HG03045 (cell line): ENCODE results near the gene WASF2.

Experiments
- ATAC-seq: cut with Tn5 transposase; IDR thresholded peaks from one replicate; pipeline ENCODE4 v1.9.1; 2021; ENCODE audit warnings: mild to moderate bottlenecking, moderate library complexity; ENCODE audit not compliant: unreplicated experiment

The WASF2 gene

DNA sequence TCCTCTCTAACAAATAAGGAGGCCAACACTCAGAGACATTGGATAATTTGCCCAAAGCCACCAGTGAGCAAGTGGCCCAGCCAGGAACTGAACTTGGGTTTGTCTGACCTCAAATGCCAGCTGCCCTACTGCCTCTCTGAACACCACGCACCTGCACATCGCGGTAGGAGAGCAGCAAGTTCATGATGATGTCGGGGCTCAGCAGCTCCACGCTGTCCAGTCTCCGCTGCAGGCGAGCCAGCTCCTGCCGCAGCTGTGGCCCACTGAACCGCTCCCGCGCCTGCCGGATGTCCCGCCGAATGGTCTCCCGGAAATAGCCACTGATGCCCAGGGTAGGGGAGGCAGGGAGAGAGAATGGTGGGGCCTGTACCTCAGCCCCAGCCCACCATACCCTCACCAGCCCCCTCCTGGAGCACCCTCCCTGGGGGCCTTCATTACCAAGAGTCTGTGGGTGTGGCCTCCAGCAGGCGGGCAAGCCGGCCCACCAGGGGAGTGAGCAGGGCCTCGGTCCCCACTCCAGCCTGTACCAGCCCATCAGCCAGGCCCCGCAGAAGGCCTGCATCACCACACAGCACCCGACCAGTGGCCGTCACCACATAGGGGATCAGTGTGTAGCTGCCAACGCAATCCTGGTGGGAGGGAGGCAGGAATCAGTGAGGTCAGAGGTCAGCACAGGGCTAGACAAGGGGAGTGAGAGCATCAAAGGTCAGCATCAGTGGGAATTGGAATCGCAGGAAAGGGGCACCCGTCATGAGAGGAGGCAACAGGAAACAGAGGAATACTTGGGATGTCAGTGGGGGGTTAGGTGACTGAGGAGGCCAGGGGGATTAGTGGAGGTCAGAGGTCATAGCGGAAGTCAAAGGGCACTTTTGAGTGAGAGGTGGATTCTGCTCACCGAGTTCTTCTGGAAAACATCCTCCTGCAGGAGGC, 125.9 kb downstream of the WASF2 start:
- ATAC-seq = no peak

DNA sequence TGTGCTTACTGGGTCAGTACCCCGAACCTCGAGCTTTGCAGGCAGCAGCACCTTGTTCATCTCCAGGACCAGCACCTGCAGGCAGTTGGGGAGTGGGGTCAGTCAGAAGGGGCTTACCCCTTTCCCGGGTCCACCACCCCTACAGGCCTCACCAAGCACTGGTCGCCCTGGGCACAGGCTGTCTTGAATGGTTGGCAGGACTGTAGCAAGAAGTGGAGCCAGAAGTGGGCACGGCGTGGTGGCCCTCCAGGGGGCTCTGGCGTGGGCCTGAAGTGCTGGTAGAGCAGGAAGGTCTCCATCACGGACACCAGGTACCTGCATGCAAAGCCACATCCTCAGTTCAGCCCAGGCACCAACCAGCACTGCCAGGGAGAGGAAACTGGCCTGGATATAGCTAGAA, 128.4 kb downstream of the WASF2 start:
- ATAC-seq = no peak

DNA sequence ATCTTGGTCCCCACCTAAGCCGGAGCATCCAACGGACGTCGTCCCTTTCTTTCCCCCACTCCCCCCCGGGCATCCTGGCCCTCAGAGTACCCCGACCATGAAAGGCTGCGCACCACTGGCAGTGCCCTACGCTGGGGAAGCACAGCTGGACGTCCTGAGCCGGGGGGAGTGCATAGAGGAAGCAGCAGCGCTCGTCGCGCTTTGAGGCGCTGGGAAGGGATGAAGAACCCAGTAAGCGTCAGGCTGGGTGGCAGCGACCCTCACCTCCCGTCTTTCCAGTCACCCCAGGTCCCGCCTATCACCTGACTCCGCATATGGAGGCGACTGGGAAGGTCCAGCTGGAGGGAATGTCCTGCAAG, 128.9 kb downstream of the WASF2 start:
- ATAC-seq = no peak

DNA sequence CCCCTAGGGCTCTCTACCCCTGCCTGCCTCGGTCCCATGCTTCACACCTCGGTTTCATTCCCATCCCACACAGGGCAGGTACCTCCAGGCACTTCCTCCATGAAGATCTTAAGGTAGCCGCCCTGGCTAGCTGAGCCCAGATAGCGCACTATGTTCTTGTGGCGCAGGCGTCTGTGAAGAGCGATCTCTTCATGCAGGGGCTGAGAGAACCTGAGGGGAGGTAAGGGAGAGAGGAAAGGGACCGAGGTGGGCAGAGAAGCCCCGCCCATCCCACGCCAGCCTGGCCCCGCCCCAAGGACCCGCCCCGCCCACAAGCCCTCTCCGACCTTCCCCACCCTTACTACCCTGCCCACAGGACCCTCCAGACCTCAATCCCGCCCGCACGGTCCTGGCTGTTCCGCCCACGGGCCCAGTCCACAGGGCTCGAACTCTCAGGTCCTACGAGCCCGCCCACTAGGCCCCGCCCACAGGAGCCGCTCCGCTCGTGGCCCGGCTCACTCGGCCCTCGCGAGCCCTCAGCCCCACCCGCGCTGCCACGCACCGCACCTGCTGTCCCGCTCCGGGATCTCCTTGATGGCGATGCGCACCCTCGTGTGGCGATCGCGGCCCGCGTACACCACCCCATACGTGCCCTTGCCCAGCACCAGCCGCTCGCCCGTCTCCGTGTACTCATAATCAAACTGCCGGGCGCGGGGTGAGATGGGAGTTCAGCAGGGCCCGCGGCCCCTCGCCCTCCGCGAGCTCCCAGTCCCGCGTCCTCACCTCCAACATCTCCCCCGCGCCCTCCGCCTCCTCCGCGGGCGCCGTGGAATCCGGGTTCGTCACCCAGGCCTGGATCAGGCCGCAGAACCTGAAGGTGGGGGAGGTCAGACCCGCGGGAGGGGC, 129.6 kb downstream of the WASF2 start:
- no peak for ATAC-seq

DNA sequence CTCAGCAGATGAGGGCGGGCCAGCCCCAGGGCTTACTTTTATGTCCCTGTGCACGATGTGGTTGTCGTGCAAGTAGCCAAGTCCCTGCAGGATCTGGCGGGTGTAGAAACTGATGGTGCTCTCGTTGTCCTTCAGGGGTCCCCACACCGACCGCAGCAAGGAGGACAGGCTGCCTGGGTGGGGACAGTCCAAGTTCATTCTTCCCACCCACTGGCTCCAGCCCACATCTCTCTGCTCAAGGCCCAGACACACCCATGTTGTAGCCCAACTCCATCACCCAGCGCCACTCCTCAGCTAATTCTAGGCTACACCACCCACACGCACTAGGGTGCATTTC, 130.2 kb downstream of the WASF2 start:
- no peak for ATAC-seq

DNA sequence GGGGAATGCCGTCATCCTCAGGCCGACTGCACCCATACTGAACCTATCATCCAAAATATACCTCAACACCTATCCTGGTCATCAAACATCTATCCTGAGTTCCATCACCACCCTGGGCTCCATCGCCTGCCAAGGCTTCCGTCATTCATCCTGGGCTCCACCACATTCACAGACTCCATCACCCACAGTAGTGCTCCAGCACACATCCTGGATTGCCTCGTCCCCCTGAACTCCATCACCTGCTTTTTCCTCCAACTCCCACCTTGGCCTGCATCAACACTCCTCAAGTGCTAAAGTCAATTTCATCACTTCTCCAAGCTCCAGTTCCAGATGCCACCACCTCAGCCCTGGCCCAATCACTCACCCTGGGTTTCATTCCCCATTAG, 131.0 kb downstream of the WASF2 start:
- no peak for ATAC-seq

DNA sequence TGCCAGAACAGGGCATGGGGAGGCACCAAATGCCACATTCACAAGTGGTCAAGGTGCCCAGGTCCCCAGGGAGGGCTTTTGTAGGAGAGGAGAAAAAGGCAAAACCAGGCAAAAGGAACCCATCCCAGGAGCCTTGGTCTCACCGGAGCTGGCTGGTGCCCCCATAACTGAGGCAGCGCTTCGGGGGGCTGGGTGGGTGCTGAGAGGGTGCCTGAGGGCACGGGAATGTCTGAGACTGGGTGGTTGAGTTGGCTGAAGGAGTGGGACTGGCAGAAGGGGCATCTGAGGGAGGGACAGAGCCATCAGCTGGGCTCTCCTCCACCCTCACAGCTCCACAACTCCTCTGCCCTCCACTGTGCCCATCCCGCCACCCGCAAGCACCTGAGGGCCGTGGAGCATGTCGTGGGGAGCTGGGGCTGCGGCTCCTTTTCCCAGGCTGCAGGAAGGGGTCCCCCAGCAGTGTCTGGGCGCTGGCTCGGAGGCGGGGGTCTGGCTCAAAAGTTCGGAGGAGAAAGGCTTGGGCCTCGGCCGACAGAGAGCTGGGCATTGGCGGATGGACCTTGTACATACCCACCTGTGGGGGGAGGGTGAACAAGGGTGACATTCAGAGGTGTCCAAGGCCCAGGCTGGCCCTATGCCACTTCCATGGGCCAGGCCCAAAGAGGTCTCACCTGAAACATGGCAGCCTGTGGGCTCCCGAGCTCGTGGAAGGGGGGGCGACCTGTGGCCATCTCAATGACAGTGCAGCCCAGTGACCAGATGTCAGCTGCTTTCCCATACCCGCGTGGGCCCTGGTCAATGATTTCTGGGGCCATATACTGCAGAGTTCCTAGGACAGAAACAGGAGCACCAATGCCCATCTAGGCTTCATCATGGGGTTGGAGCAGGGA, 131.7 kb downstream of the WASF2 start:
- no peak for ATAC-seq

DNA sequence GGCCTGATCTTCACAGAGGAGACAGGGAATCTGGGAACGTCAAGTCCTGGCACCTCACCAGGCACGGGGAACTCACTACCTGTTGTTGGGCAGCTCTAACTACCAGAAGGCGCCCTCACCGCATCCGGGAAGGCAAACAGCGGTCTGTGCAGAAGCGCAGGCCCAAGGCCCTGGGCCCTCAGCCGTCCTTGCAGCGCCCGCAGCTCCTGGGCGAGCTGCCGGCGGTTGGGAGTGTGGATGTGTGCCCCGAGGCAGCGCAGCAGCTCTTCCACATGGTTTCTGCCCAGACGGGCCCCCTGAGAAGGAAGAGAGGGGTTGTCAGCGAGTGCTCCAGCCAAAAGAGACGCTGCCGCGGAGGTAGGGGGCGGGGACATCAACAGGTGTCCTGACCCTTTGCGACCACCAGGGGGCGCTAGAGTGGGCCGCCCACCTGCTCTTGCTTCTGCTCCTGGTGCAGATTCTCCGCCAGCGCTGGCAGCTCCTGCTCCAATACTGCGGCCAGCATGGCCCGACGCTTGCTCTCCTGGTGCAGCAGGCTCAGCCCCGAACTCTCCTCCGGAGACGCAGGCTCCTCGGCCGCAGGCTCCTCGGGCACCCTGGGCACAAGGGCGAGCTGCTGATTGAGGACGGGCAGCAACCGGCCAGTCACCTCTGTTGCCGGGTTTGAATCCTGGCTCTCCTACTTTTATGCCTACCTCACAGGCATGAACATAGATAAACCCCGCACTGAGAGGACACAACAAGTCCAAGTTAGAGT, 132.5 kb downstream of the WASF2 start:
- ATAC-seq = no peak

DNA sequence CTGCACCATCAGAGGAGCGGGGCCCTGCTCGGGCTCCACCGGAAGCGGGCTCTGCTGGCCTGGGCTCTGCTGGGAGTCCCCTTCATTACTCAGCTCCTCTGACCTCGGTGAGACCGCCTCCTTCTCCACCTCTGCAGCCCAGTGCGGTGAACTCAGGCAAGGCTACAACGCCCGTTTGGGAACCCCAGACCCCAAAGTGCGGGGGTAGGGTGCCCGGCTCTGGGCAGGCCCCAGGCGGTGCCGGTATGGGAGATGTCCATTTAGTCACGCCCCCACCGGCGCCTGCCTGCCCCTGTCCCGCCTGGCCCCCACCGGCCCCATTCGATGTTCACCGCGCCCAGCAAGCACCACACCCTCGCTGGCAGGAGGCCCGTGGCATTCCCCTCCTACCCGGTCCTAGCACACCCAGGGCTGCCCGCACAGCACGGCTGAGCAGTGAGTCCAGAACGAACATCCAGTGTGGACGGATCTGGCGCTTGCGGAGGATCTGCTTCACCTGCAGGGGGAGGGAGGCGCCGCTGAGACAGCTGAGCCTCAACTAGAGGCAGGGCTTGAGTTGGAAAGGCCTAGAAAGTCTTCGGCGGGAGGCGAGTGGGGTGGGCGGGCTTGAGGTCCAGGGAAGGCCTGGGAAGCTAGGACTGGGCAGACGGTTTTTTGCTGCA, 133.2 kb downstream of the WASF2 start:
- ATAC-seq = no peak

DNA sequence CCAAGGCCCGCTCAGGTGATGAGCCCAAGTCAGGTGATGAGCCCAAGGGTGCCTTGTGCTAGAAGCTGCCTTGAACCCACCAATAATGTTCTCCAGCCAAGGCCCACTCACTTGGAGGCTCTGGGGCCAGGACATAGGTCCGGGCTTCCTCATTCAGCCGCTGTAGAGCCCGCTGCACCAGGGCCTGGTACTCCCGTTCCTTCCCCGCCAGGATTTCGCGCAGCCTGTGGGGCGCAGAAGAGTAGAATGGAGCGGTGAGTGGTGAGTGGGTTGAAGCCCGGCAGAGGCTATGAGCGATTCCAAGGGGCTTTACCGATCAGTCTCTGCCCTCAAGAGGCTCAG, 133.7 kb downstream of the WASF2 start:
- ATAC-seq = no peak

DNA sequence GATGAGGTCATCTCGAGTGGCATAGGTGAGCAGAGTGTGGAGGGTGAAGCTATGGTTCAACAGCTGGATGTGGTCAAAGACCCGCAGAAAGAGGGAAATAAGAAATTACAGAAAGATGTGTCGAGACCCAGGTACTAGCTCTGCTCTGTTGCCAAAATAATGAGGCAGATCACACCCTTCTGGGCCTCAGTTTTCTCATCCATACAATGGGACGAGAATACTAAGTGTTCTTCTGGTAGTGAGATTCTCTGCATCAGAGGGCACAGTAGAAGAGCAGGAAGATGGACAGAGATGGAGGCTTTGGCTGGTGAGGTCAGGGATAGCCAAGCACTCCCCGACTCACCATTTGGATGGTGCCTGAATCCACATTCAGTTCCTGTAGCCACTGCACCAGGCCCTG, 134.3 kb downstream of the WASF2 start:
- no peak for ATAC-seq
